Fibroblast of the aortic adventitia (primary cell): ENCODE measurements around the gene UBE3B. TPM values are rescaled to one million over a fixed set of nuclear protein-coding genes. Genes with fewer than 3 reads are reported as not detected.

Source experiments
- DNase-seq: peaks from one replicate; pipeline ENCODE4 v3.0.0-alpha.2; 2010; ENCODE audit warnings: low read depth
- H3K4me3 ChIP-seq: 2 replicates; pipeline ENCODE4 v1.5.1; 2011; ENCODE audit warnings: low read depth, mild to moderate bottlenecking, control low read depth, low read length, moderate library complexity
- CTCF ChIP-seq: IDR thresholded peaks from 2 replicates; pipeline ENCODE4 v1.5.1; 2011; ENCODE audit warnings: mild to moderate bottlenecking, low read length, control low read depth, inconsistent platforms; ENCODE audit not compliant: insufficient read depth
- total RNA-seq: library from RNA; depleted of rRNA; stranded (reverse); fragments of >200 nt; gene quantifications from 2 replicates; pipeline ENCODE4 v1.2.3, GENCODE V29; 2012; ENCODE audit warnings: low replicate concordance

The UBE3B gene
- total RNA-seq, 1 donor = 43.0 TPM

GRCh38 chr12:109489016-109489954 lies 11.9 kb downstream of the UBE3B start:
- no peak overlapping the region for H3K4me3 ChIP-seq
- no peak for TF ChIP-seq CTCF
- no peak for DNase-seq

DNA sequence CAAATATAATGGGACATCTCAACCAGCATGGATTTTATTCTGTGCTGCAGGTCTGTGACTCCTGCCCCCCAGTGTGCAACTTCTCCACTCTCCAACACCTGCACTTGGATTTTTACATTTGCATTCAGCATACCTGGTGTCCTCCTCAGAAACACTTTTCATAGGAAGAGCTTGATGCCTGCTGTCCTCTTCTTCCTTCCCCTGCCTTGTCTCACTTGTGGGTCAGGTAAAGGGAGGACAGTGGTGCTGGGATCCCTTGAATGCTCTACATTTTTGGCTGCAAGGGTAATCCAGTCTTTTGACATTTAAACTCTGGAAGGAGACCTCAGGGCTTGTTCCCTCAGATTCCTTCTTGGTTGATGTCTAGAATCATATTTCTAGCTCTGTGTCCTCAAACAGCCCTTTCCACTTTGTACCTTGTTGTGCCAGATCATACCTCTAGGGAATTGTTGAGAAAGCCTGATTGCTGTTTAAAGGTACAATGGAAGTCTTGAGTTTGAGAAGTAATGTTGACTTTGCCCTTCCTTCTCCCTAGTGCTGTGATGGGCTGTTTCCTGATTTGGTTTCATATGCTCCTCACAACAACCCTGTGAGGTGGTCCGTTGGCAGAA lies 12.6 kb downstream of the UBE3B start:
- TF ChIP-seq CTCF = no peak
- H3K4me3 ChIP-seq = no peak overlapping the region
- DNase-seq = no peak

DNA sequence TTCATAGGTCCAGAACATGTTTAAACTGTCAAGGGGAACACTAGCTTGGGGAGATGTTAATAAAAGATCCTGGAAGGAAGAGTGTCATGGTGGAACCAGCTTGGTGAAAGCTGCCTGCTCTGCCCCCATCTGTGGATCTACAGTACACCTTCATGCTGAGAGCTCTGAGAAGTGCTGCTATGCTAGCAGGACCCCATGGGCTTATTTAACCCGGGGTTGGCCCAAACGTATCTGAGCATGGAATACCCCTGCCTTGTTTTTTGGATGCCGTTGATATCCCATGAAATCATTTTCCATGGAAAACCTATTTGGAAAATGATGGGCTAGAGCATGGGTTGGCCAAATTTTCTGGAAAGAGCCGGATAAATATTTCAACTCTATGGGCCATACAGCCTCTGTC lies 14.2 kb downstream of the UBE3B start:
- H3K4me3 ChIP-seq = no peak overlapping the region
- DNase-seq = no peak
- no peak for TF ChIP-seq CTCF

DNA sequence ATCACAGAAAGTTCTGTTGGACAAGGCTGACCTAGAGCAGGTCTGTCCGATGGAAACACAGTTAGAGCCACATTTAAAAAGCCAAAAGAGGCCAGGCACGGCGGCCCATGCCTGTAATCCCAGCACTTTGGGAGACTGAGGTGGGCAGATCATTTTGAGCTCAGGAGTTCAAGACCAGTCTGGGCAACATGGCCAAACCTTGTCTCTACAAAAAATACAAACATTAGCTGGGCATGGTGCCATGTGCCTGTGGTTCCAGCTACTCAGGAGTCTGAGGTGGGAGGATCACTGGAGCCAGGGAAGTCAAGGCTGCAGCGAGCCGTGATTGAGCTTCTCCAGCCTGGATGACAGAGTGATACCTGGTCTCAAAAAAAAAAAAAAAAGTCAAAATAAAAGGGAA lies 14.9 kb downstream of the UBE3B start:
- no peak for TF ChIP-seq CTCF

DNA sequence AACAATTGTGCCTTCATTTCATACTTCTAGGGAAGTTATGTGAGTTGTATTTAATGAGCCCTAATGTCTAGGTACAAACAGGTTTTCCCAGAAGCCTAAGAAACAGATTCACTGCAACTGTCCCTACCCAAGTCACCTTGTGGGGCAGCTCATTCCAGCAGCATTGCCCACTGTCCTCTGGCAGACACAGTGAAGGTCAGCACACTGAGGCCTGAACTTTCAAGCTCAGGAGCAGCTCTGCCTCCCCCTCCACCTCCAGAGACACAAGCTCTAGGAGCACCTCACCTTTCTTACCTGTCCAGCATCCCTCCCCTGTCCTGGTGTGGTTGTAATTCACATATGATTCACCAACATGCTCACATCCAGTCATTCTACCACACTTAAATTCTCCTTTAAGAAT lies 15.7 kb downstream of the UBE3B start:
- DNase-seq = no peak
- TF ChIP-seq CTCF = no peak
- H3K4me3 ChIP-seq = no peak overlapping the region

More for the DNA sequence above, 14.9 kb downstream of the UBE3B start:
- H3K4me3 ChIP-seq = no peak overlapping the region
- no peak for DNase-seq

DNA sequence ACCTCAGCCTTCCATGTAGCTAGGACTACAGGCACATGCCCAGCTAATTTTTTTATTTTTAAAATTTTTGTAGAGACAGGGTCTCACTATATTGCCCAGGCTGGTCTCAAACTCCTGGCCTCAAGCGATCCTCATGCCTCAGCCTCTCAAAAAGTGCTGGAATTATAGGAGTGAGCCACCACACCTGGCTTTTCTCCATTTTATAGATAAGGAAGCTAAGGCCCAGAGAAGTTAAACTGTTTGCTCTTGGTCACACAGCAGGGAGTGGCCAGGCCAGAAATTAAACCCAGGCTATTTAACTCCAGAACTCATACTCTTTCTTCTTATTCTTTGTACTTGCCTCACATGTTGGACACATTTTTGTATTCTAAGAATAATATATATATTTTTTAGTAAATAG lies 16.5 kb downstream of the UBE3B start:
- TF ChIP-seq CTCF = no peak
- H3K4me3 ChIP-seq = no peak overlapping the region
- DNase-seq = no peak
